C4-2B (cell line): ENCODE data around the gene CYP27A1.

Source experiments
- H3K27ac ChIP-seq: fragments of 450-650 bp; 2 replicates; pipeline ENCODE4 v1.5.1; 2017
- ZFX ChIP-seq: fragments of 450-650 bp; IDR thresholded peaks from 2 replicates; pipeline ENCODE4 v1.6.1; 2017
- TF ChIP-seq, protein P1 (sequence below): fragments of 450-650 bp; conservative IDR thresholded peaks from 2 replicates; pipeline ENCODE4 v1.5.1; 2017; ENCODE audit warnings: mild to moderate bottlenecking

The CYP27A1 gene

DNA sequence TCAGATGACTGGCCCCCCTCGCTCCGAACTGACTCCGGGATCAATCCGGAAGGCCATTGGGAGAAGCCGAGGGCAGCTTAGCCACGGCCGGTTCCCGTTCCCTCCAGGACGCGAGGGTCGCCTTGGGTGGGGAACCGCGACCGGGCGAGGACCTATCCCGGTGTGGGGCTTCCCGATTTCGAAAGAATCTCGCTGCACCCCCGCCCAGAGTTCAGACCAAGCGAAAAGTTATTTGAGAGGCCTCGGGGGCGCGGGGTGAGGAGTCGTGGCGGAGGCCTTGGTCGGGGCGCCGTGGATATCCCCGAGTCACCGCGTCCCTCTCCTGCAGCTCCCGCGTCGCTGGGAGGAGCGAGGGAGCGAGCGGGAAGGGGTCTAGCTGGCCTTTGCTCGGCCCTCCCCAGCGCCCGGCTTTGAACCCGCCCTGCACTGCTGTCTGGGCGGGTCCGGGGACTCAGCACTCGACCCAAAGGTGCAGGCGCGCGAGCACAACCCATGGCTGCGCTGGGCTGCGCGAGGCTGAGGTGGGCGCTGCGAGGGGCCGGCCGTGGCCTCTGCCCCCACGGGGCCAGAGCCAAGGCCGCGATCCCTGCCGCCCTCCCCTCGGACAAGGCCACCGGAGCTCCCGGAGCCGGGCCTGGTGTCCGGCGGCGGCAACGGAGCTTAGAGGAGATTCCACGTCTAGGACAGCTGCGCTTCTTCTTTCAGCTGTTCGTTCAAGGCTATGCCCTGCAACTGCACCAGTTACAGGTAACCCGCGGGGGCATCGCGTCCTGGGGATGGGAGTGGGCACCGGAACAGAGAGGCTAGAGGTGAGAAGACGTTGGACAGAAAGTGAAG is at the start of gene CYP27A1:
Gene CYP27A1, plus strand, starts transcription at position 457 of the 837 bp plus-strand sequence. Its CDS starts 36 bp downstream, at position 493.
- no peak for TF ChIP-seq ZFX
- TF ChIP-seq, protein P1, sequence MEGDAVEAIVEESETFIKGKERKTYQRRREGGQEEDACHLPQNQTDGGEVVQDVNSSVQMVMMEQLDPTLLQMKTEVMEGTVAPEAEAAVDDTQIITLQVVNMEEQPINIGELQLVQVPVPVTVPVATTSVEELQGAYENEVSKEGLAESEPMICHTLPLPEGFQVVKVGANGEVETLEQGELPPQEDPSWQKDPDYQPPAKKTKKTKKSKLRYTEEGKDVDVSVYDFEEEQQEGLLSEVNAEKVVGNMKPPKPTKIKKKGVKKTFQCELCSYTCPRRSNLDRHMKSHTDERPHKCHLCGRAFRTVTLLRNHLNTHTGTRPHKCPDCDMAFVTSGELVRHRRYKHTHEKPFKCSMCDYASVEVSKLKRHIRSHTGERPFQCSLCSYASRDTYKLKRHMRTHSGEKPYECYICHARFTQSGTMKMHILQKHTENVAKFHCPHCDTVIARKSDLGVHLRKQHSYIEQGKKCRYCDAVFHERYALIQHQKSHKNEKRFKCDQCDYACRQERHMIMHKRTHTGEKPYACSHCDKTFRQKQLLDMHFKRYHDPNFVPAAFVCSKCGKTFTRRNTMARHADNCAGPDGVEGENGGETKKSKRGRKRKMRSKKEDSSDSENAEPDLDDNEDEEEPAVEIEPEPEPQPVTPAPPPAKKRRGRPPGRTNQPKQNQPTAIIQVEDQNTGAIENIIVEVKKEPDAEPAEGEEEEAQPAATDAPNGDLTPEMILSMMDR = no peak
- no peak within 1 kb of the TSS for H3K27ac ChIP-seq

DNA sequence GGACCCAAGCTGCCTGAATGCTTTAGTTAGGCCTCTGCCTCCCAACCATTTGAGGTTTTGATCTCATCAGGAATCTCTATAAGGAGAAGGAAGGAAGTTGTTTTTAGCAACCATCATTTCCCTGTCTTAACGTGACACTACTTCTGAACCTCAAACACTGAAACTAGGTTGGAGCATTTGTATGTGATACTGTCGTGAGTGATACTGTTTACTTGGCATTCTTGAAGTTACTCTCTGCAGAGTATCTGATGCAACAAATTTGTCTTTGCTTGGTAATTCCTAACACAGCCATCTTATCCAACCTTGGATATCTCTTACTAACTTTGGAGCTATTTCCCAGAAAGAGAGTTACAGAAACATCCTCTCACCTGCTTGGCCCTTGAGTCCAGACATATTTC is 49.2 kb upstream of the CYP27A1 start:
- TF ChIP-seq, protein P1 = no peak
- no peak for TF ChIP-seq ZFX
- H3K27ac ChIP-seq = no peak overlapping the region

DNA sequence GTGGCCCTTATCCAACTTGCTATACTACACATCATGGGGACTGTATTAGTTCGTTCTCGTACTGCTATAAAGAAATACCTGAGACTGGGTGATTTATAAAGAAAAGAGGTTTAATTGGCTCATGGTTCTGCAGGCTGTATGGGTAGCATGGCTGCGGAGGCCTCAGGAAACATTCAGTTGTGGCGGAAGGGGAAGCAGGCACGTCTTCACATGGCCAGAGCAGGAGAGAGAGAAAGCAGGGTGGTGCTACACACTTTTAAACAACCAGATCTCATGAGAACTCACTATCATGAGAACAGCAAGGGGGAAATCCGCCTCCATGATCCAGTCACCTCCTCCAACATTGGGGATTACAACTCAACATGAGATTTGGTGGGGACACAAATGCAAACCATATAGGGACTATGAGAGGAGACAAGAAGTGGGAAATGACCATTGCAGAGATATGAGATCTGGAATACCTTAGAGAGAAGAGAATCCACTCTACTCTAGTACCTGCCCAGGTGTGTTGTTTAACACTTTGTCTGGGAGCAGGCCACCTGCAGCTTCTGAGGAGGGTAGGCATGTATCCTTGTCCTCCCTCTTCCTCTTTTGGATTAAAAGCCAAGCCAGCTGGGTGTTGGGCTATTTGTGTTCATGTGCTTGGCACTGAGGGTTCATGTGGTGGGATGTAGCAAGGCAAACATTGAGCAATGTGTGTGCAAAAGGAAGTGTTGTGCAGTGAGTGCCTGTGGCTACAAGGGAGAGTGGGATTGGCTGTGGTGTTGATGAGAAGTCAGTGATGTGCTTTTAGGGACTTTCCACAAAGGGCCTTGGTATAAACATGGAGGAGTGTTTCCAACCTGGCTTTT is 48.6 kb upstream of the CYP27A1 start:
- H3K27ac ChIP-seq = no peak overlapping the region
- TF ChIP-seq, protein P1 = no peak
- TF ChIP-seq ZFX = no peak

DNA sequence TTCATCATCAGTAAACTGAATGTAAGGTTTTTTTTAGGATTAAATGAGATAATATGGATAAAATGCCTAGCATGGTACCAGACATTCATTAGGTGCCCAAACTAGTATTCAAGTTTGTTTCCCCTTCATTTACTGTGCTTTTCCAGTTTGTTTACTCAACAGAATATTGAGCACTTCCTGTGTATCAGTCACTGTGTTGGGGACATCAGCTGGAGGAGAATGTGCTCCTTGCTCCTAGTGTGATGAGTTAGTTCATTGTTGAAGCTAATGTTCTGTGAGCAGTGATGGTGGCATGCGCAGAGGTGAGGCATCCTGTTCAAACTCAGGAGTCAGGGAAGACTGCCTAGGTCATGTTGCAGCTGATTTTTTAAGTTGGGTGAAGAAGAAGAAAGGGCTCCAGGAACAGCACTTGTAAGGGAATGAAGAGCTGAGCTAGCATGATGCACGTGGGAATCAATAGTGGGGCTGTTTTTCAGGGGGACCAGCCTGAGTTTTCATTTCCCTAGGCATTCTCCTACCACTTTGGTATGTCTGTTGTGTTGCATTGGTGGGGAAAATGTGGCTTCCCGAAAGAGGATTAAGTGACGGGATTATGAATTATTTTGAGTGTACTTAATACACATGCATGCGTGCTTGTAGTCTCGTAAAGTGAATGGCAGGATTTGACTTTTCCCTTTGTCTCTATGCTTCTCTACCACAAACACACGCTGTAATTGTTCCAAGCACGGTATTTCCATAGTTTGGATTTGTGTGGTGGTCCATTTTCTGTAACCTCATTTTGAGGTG is 47.6 kb upstream of the CYP27A1 start:
- TF ChIP-seq, protein P1 = no peak
- no peak for TF ChIP-seq ZFX
- no peak overlapping the region for H3K27ac ChIP-seq

DNA sequence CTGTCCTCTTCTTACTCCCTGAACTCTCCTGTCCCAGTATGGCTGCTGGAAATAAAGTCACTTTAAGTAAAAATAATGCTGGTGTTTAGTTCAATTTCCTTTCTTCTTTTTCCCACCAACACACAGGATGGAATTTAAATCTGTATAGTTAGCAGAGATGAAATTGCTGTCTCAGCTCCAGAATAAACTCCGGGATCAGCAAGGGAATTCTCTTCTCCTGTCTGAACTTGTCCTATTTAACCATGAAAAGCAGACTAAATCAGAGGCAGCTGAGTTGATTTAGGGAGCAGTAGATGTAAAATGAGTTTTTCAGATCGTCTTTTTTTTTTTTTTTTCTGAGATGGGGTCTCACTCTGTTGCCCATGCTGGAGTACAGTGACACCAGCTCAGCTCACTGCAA is 45.4 kb upstream of the CYP27A1 start:
- no peak overlapping the region for H3K27ac ChIP-seq
- TF ChIP-seq, protein P1 = no peak
- TF ChIP-seq ZFX = no peak

DNA sequence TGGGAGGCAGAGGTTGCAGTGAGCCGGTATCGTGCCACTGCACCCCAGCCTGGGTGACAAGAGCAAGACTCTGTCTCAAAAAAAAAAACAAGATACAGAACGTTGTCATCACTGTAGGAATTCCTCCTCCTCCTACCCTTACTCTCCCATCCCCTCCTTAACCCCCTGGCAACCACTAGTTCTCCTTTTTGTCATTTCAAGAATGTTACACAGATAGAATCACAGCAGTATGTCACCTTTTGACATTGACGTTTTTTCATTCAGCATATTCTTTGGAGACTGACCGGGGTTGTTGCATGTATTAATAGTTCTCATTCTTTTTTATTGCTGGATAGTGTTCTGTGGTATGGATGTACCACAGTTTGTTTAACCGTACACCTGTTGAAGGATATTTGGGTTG is 38.9 kb upstream of the CYP27A1 start:
- TF ChIP-seq ZFX = no peak
- TF ChIP-seq, protein P1 = no peak
- no peak overlapping the region for H3K27ac ChIP-seq
